OCI-LY1 (cell line): ENCODE results near the gene CD300C.

Experiments
- CTCF ChIP-seq: fragments of 200-600 bp; sonication (generic), shearing (Covaris generic); IDR thresholded peaks from 2 replicates; pipeline ENCODE4 v1.5.1; 2017; ENCODE audit warnings: mild to moderate bottlenecking, antibody characterized with exemption, low read length, moderate library complexity, mixed read lengths
- EZH2 ChIP-seq: fragments of 200-600 bp; sonication (generic), shearing (Covaris generic); IDR thresholded peaks from 2 replicates; pipeline ENCODE4 v1.8.0; 2017; ENCODE audit warnings: borderline replicate concordance, mixed run types, mild to moderate bottlenecking, antibody characterized with exemption, low read length, moderate library complexity, mixed read lengths

GRCh38 chr17:74513987-74514631, 31.8 kb downstream of the CD300C start:
- TF ChIP-seq EZH2 = no peak
- TF ChIP-seq CTCF = no peak
